ENCODE measurements around the gene KDELR1. TPM values are rescaled to one million over a fixed set of nuclear protein-coding genes. Genes with fewer than 3 reads are reported as not detected.

Gene KDELR1
- total and polyA plus RNA-seq, 9 of the 15 experiments (the other 6 are each of a cell fraction or from before 2014, with no cell fraction given): 6.1 to 165 (median 58.5) TPM

DNA sequence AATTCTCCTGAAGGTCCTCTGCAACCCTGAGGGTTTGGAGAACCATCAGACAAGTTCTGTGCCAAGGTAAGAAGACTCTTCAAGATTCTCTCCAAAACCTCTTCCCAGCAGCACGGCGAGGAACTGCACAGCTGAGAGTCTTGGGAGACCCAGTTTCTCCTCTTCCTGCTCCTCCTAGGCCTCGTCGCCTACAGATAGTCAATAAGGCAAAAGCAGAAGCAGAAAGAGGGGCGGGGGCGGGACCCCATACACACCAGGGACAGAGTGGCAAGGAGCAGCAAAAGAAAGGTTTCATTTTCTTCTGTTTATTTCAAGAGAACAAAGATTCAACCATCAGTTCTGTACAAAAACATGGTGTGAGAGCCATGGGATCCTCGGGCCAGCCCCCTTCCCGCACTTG lies 9.1 kb downstream of the KDELR1 start:
- no peak overlapping the region for H3K27ac ChIP-seq (ENCODE audit: extremely low read depth, low read depth, low read length)
- H3K4me1 ChIP-seq (replicated peaks in 1 of 2; ENCODE audit: control insufficient read depth in 2 of 2, insufficient read depth in 2 of 2, low read length in 2 of 2): no peaks in the 10 kb centered on the region; a peak in 2 of 5 replicates
- DNase-seq (ENCODE audit: extremely low read depth in 1 of 4, low spot score in 3 of 4) (no peak), FAIRE-seq (no peak), ATAC-seq (no peak)
- no TSS peak for BruUV-seq (replicated peaks)
- H4K20me1 ChIP-seq (replicated peaks; ENCODE audit: control insufficient read depth, insufficient read depth, low read length): no peaks in the 10 kb centered on the region
- intact Hi-C loops (cut with micrococcal nuclease): no loop called here
- H3K79me2 ChIP-seq (ENCODE audit: control insufficient read depth, insufficient read depth, low read length): no peaks in the 10 kb centered on the region
- no peak overlapping the region for H3K4me3 ChIP-seq
- 85% methylated on average over 8 of the region's 8 CpGs for WGBS (ENCODE audit: insufficient coverage, low coverage, missing lambda C conversion rate)
- peaks cover 2% of the 10 kb centered on the region for H3K9me1 ChIP-seq (ENCODE audit: control insufficient read depth, insufficient read depth, low read length)
- H3K9ac ChIP-seq (ENCODE audit: insufficient read depth in 1 of 2, low read depth in 2 of 2, low read length in 2 of 2): no peak overlapping the region
- ChIA-PET CTCF (ENCODE audit: low intra/inter-chr PET ratio) (no interaction called here), POLR2A (interaction anchor here (1.9 kb wide), 1 partner anchor 9 kb away, joined by 12 read pairs; the partner anchor contains the start of gene KDELR1)
- no peak for TF ChIP-seq KDM1A (IDR thresholded peaks at IDR 0.05)
- no peak for TF ChIP-seq ZNF311 (CRISPR knock-in tag; IDR thresholded peaks at IDR 0.05)
- no peak for TF ChIP-seq ZBTB5 (IDR thresholded peaks at IDR 0.05)
- H3K4me2 ChIP-seq (ENCODE audit: insufficient read depth, low read length): no peak overlapping the region
- H3K27me3 ChIP-seq (ENCODE audit: control insufficient read depth in 2 of 2, insufficient read depth in 2 of 2, low read length in 2 of 2): no peaks in the 10 kb centered on the region
- H2AFZ ChIP-seq (ENCODE audit: low read depth, low read length): no peak overlapping the region
- peaks cover 57% of the 10 kb centered on the region for H3K36me3 ChIP-seq (ENCODE audit: control insufficient read depth, insufficient read depth, low read length)
- in situ Hi-C loops (cut with MboI): no loop called here
- no peaks in the 10 kb centered on the region for H3K9me3 ChIP-seq (replicated peaks; ENCODE audit: control insufficient read depth, insufficient read depth, low read depth, low read length)

Data from K562 (cell line).